Skeletal muscle tissue (tissue), 4 donors: Measurements from ENCODE around the gene WHAMM. TPM values are rescaled to one million over a fixed set of nuclear protein-coding genes. Genes with fewer than 3 reads are reported as not detected.
A peak's percentile ranks its signal among the peaks of the same experiment; 100 is the strongest.
"Not testable (repeated sequence)": the region's sequence is repeated elsewhere in the genome, so short reads cannot be mapped to it uniquely, and the experiment has no call there.

Source experiments
- H3K27ac ChIP-seq: one replicate; pipeline ENCODE4 v1.7.0; 2013; ENCODE audit warnings: mild to moderate bottlenecking, low read depth, low read length, inconsistent platforms
- H3K27me3 ChIP-seq, 3 donors: one replicate each; pipeline ENCODE4 v1.7.0; 2013; ENCODE audit warnings: low read length in 3 of 3; ENCODE audit not compliant: control insufficient read depth in 3 of 3, insufficient read depth in 3 of 3
- H3K36me3 ChIP-seq, 3 donors: one replicate each; pipeline ENCODE4 v1.7.0; 2013; ENCODE audit warnings: low read length in 3 of 3; ENCODE audit not compliant: control insufficient read depth in 3 of 3, insufficient read depth in 3 of 3
- H3K4me1 ChIP-seq, 3 donors: one replicate each; pipeline ENCODE4 v1.7.0; 2013; ENCODE audit warnings: low read length in 3 of 3, mild to moderate bottlenecking in 3 of 3; ENCODE audit not compliant: control insufficient read depth in 3 of 3, insufficient read depth in 3 of 3
- H3K4me3 ChIP-seq, 3 donors: one replicate each; pipeline ENCODE4 v1.7.0; 2013; ENCODE audit warnings: low read length in 3 of 3
- H3K9ac ChIP-seq, 3 donors: one replicate each; pipeline ENCODE4 v1.7.0; 2013; ENCODE audit warnings: low read length in 3 of 3, mild to moderate bottlenecking in 3 of 3, moderate library complexity in 2 of 3, low read depth in 1 of 3
- H3K9me3 ChIP-seq, 3 donors: one replicate each; pipeline ENCODE4 v1.7.0; 2013; ENCODE audit warnings: low read length in 3 of 3; ENCODE audit not compliant: control insufficient read depth in 3 of 3
- total RNA-seq: library from RNA; depleted of rRNA; stranded (reverse); fragments of >200 nt; gene quantifications from one replicate; pipeline ENCODE4 v1.2.3, GENCODE V29; 2014
- donor health status: Osteomylitis.

Gene WHAMM
- total RNA-seq: 6.8 TPM

GRCh38 chr15:82809308-82810060 is at the start of gene WHAMM:
Gene WHAMM (plus strand): TSS chr15:82809628. CDS start chr15:82809727, 99 bp downstream.
- Histone ChIP-seq H3K27ac (peak within 1 kb of the TSS; percentile 99), H3K27me3 (no peaks in the 10 kb centered on the region), H3K4me3 (peak within 1 kb of the TSS; percentile 80 to 94 (median 91)), H3K9me3 (no peaks in the 10 kb centered on the region), H3K9ac (peak within 1 kb of the TSS; percentile 98 to 99 (median 98)), H3K36me3 (peaks cover 2 to 14% (median 6%) of the 10 kb centered on the region in 3 donors), H3K4me1 (peaks cover 26 to 37% (median 30%) of the 10 kb centered on the region in 3 donors)

GRCh38 chr15:82763361-82764116 is 45.9 kb upstream of the WHAMM start:
- Histone ChIP-seq H3K4me1 (peaks cover 33 to 68% (median 57%) of the 10 kb centered on the region in 3 donors), H3K9ac (peak overlapping the region in 2 of 3 donors; percentile 47 to 50), H3K36me3 (peaks cover 32 to 52% (median 40%) of the 10 kb centered on the region in 3 donors), H3K27ac (peak overlapping the region; percentile 92), H3K9me3 (no peaks in the 10 kb centered on the region), H3K27me3 (no peaks in the 10 kb centered on the region), H3K4me3 (no peak overlapping the region)

GRCh38 chr15:82764117-82764490 is 45.3 kb upstream of the WHAMM start:
- Histone ChIP-seq H3K9ac (peak overlapping the region in 2 of 3 donors; percentile 47 to 50), H3K27ac (peak overlapping the region; percentile 92), H3K9me3 (no peaks in the 10 kb centered on the region), H3K4me1 (peaks cover 37 to 68% (median 60%) of the 10 kb centered on the region in 3 donors), H3K36me3 (peaks cover 32 to 46% (median 34%) of the 10 kb centered on the region in 3 donors), H3K27me3 (no peaks in the 10 kb centered on the region), H3K4me3 (no peak overlapping the region)

- peaks cover 37 to 72% (median 63%) of the 10 kb centered on the region in 3 donors for H3K4me1 ChIP-seq
- peaks cover 29 to 45% (median 35%) of the 10 kb centered on the region in 3 donors for H3K36me3 ChIP-seq
Observed at GRCh38 chr15:82764740-82765139, 44.7 kb upstream of the WHAMM start.

GRCh38 chr15:82766201-82766600 is 43.2 kb upstream of the WHAMM start:
- Histone ChIP-seq H3K27ac (peak overlapping the region; percentile 92), H3K36me3 (peaks cover 31 to 42% (median 33%) of the 10 kb centered on the region in 3 donors), H3K9ac (peak overlapping the region in 1 of 3 donors; percentile 65), H3K4me1 (peaks cover 37 to 74% (median 68%) of the 10 kb centered on the region in 3 donors)
- H3K9me3 ChIP-seq, H3K27me3 ChIP-seq, H3K4me3 ChIP-seq: not testable (repeated sequence)

More at GRCh38 chr15:82764740-82765139, 44.7 kb upstream of the WHAMM start:
- no peaks in the 10 kb centered on the region for H3K27me3 ChIP-seq
- H3K4me3 ChIP-seq: peak overlapping the region in 1 of 3 donors; percentile 45
- peak overlapping the region; percentile 92 for H3K27ac ChIP-seq
- peak overlapping the region in 2 of 3 donors; percentile 35 to 65 for H3K9ac ChIP-seq
- H3K9me3 ChIP-seq: no peaks in the 10 kb centered on the region

- Histone ChIP-seq H3K27ac (peak overlapping the region; percentile 33), H3K9ac (no peak overlapping the region), H3K9me3 (no peaks in the 10 kb centered on the region), H3K4me3 (no peak overlapping the region), H3K27me3 (no peaks in the 10 kb centered on the region), H3K36me3 (peaks cover 38 to 42% (median 42%) of the 10 kb centered on the region in 3 donors), H3K4me1 (peaks cover 37 to 81% (median 77%) of the 10 kb centered on the region in 3 donors)
Observed at GRCh38 chr15:82767163-82767829, 42.1 kb upstream of the WHAMM start.

GRCh38 chr15:82768414-82769054 is 40.9 kb upstream of the WHAMM start:
- H3K4me3 ChIP-seq: no peak overlapping the region
- peaks cover 31 to 74% (median 69%) of the 10 kb centered on the region in 3 donors for H3K4me1 ChIP-seq
- peaks cover 43 to 55% (median 43%) of the 10 kb centered on the region in 3 donors for H3K36me3 ChIP-seq
- no peaks in the 10 kb centered on the region for H3K9me3 ChIP-seq
- H3K27ac ChIP-seq: peak overlapping the region; percentile 33
- H3K9ac ChIP-seq: no peak overlapping the region
- no peaks in the 10 kb centered on the region for H3K27me3 ChIP-seq

- peaks cover 39 to 55% (median 41%) of the 10 kb centered on the region in 3 donors for H3K36me3 ChIP-seq
Observed at GRCh38 chr15:82771789-82772607, 37.4 kb upstream of the WHAMM start.

More at GRCh38 chr15:82771789-82772607, 37.4 kb upstream of the WHAMM start:
- peaks cover 7 to 39% (median 39%) of the 10 kb centered on the region in 3 donors for H3K4me1 ChIP-seq
- no peaks in the 10 kb centered on the region for H3K9me3 ChIP-seq
- no peaks in the 10 kb centered on the region for H3K27me3 ChIP-seq
- H3K27ac ChIP-seq: no peak overlapping the region
- peak overlapping the region in 1 of 3 donors; percentile 25 for H3K9ac ChIP-seq
- no peak overlapping the region for H3K4me3 ChIP-seq
